DND-41 (cell line): Measurements from ENCODE around the gene SDC4.

Source experiments
- ATAC-seq: fragments of 200-7000 bp; cut with Tn5 transposase; 3 replicates; pipeline ENCODE4 v1.9.1; 2021; ENCODE audit warnings: low read depth; ENCODE audit not compliant: insufficient read depth
- DNase-seq: peaks from one replicate; pipeline ENCODE4 v3.0.0-alpha.2; 2020
- H2AFZ ChIP-seq: 2 replicates; pipeline ENCODE4 v1.6.0; 2012; ENCODE audit warnings: low read depth, low read length
- H3K27ac ChIP-seq: 2 replicates; pipeline ENCODE4 v1.5.1; 2012; ENCODE audit warnings: low read length, inconsistent platforms
- H3K27me3 ChIP-seq: fragments of 200-600 bp; sonication (generic); 2 replicates; pipeline ENCODE4 v1.6.0; 2012; ENCODE audit warnings: low read length, mild to moderate bottlenecking, inconsistent platforms; ENCODE audit not compliant: insufficient read depth, poor library complexity
- H3K36me3 ChIP-seq: 2 replicates; pipeline ENCODE4 v1.5.1; 2012; ENCODE audit warnings: low read length, inconsistent platforms; ENCODE audit not compliant: insufficient read depth
- H3K4me1 ChIP-seq: 2 replicates; pipeline ENCODE4 v1.5.1; 2012; ENCODE audit warnings: mild to moderate bottlenecking, low read length; ENCODE audit not compliant: insufficient read depth
- H3K4me2 ChIP-seq: 2 replicates; pipeline ENCODE4 v1.6.0; 2012; ENCODE audit warnings: mild to moderate bottlenecking, moderate library complexity, low read length, inconsistent platforms; ENCODE audit not compliant: insufficient read depth
- H3K4me3 ChIP-seq, 2 experiments: fragments of 200-600 bp in 1 of 2; shearing (Covaris generic) in 1 of 2; 2 replicates each; pipeline ENCODE4 v1.5.1; 2012 to 2016; ENCODE audit warnings: inconsistent platforms in 2 of 2, low read length in 2 of 2, mild to moderate bottlenecking in 2 of 2, low read depth in 1 of 2, moderate library complexity in 1 of 2
- H3K79me2 ChIP-seq: 2 replicates; pipeline ENCODE4 v1.6.0; 2012; ENCODE audit warnings: low read length, inconsistent platforms; ENCODE audit not compliant: insufficient read depth
- H3K9ac ChIP-seq: 2 replicates; pipeline ENCODE4 v1.6.0; 2012; ENCODE audit warnings: low read depth, mild to moderate bottlenecking, inconsistent platforms, low read length, moderate library complexity
- H3K9me3 ChIP-seq: 2 replicates; pipeline ENCODE4 v1.5.1; 2012; ENCODE audit warnings: low read length, moderate library complexity, mild to moderate bottlenecking, inconsistent platforms; ENCODE audit not compliant: insufficient read depth, severe bottlenecking
- H4K20me1 ChIP-seq: 2 replicates; pipeline ENCODE4 v1.6.0; 2012; ENCODE audit warnings: low read length; ENCODE audit not compliant: insufficient read depth
- CTCF ChIP-seq: IDR thresholded peaks from 2 replicates; pipeline ENCODE4 v1.5.1; 2012; ENCODE audit warnings: borderline replicate concordance, low read length, moderate library complexity, mild to moderate bottlenecking; ENCODE audit not compliant: poor library complexity, severe bottlenecking; ENCODE audit errors: extremely low read depth
- EZH2 ChIP-seq: IDR thresholded peaks from 3 replicates; pipeline ENCODE4 v1.6.1; 2012; ENCODE audit warnings: borderline replicate concordance, low read depth, mild to moderate bottlenecking, moderate library complexity, low read length, inconsistent platforms; ENCODE audit not compliant: severe bottlenecking

The SDC4 gene

GRCh38 chr20:45342855-45343531 lies 5.2 kb downstream of the SDC4 start:
- no peak overlapping the region for H3K27ac ChIP-seq
- no peaks in the 10 kb centered on the region for H3K36me3 ChIP-seq
- 0 out of 2 replicates have a peak, but pooled peaks cover 2% of the 10 kb centered on the region for H4K20me1 ChIP-seq

GRCh38 chr20:45341939-45342854 lies 6.0 kb downstream of the SDC4 start:
- no peak overlapping the region for H2AFZ ChIP-seq
- peaks cover 66% of the 10 kb centered on the region for H3K27me3 ChIP-seq
- no peak overlapping the region for H3K4me3 ChIP-seq
- no peak overlapping the region for H3K9ac ChIP-seq
- no peak for TF ChIP-seq EZH2
- TF ChIP-seq CTCF: no peak
- H3K9me3 ChIP-seq: no peaks in the 10 kb centered on the region
- no peak overlapping the region for H3K4me2 ChIP-seq
- H3K79me2 ChIP-seq: no peaks in the 10 kb centered on the region
- no peaks in the 10 kb centered on the region for H3K36me3 ChIP-seq
- ATAC-seq: no peak
- 0 out of 2 replicates have a peak, but pooled peaks cover 2% of the 10 kb centered on the region for H4K20me1 ChIP-seq
- H3K27ac ChIP-seq: no peak overlapping the region
- no peaks in the 10 kb centered on the region for H3K4me1 ChIP-seq
- no peak for DNase-seq

More at GRCh38 chr20:45342855-45343531, 5.2 kb downstream of the SDC4 start:
- Histone ChIP-seq H3K4me1 (no peaks in the 10 kb centered on the region), H3K79me2 (no peaks in the 10 kb centered on the region), H3K4me3 (no peak overlapping the region), H3K9ac (no peak overlapping the region), H3K9me3 (no peaks in the 10 kb centered on the region), H2AFZ (no peak overlapping the region), H3K27me3 (peaks cover 67% of the 10 kb centered on the region), H3K4me2 (no peak overlapping the region)
- no peak for ATAC-seq
- DNase-seq: no peak
- TF ChIP-seq EZH2 (no peak), CTCF (no peak)

GRCh38 chr20:45341579-45341938 lies 6.7 kb downstream of the SDC4 start:
- H3K79me2 ChIP-seq: no peaks in the 10 kb centered on the region
- TF ChIP-seq EZH2 (no peak), CTCF (no peak)
- no peak overlapping the region for H3K4me2 ChIP-seq

More at GRCh38 chr20:45341579-45341938, 6.7 kb downstream of the SDC4 start:
- ATAC-seq (no peak), DNase-seq (no peak)
- H4K20me1 ChIP-seq: 0 out of 2 replicates have a peak, but pooled peaks cover 2% of the 10 kb centered on the region
- H3K9ac ChIP-seq: no peak overlapping the region
- H3K27me3 ChIP-seq: peaks cover 67% of the 10 kb centered on the region
- H3K4me3 ChIP-seq: no peak overlapping the region
- no peaks in the 10 kb centered on the region for H3K9me3 ChIP-seq
- no peaks in the 10 kb centered on the region for H3K4me1 ChIP-seq
- H3K36me3 ChIP-seq: no peaks in the 10 kb centered on the region
- no peak overlapping the region for H2AFZ ChIP-seq
- H3K27ac ChIP-seq: no peak overlapping the region
